AG04449 (cell line): ENCODE results near the gene SMAD3.
A peak's percentile ranks its signal among the peaks of the same experiment; 100 is the strongest.
"Not testable (repeated sequence)": the region's sequence is repeated elsewhere in the genome, so short reads cannot be mapped to it uniquely, and the experiment has no call there.

ENCODE experiments used
- CTCF ChIA-PET: fragments of 350-600 bp; formaldehyde crosslinking; extraction: SDS; loops from one replicate; lab custom pipeline; 2021; ENCODE audit warnings: antibody characterized with exemption; lab: Yijun Ruan, JAX
- POLR2A ChIA-PET: fragments of 400-600, 350-600 bp; formaldehyde crosslinking; extraction: SDS; loops from one replicate; lab custom pipeline; 2020; ENCODE audit warnings: antibody characterized with exemption, inconsistent platforms; lab: Yijun Ruan, JAX
- DNase-seq: peaks from one replicate; pipeline ENCODE4 v3.0.0-alpha.2; 2010; ENCODE audit warnings: low read depth, low spot score
- H3K4me3 ChIP-seq: 2 replicates; pipeline ENCODE4 v1.5.1; 2011; ENCODE audit warnings: low read depth, mild to moderate bottlenecking, control low read depth, low read length
- TF ChIP-seq, protein P1 (sequence below): IDR thresholded peaks from one replicate; pipeline ENCODE4 v1.5.1; 2011; ENCODE audit warnings: mild to moderate bottlenecking, moderate library complexity, low read length, control low read depth, inconsistent platforms; ENCODE audit not compliant: insufficient read depth; ENCODE audit errors: missing control alignments

SMAD3 gene

DNA sequence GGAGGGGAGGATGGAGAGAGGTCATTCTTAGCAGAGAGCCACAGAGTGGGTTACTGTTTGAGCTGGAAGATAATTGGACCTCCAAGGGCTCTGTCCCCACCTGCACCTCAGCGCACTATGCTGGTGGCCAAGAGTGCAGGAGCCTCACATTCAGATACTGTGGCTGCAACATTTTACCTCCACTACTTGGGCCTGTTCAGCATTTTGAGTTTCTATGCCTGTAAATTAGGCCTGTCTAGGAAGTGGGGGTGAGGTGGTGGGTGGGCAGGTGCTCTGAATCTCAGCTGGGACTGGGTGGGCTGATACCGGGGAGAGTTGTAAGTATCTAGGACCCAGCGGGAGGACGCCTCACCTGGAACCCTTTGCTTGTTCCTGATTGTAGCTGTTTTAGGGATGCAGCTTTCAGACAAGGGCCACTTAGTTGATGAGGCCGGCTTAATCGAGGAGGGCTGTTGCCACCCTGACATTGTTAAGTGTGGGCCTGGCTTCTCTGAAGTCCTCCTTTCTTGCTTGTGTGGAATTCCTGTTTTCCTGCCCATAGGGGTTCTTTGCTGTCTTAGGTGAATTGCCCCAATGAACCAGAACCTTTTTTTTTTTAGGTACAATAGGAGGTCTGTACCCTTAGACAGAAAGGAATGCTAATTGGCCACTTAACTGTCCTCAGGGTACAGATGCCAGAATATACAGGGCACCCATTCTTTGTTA is 83.8 kb downstream of the SMAD3 start:
- ChIA-PET POLR2A (no interaction called here), CTCF (interaction anchor here (0.7 to 1.3 kb wide), 5 partner anchors 9 to 203 kb away, joined by 3 to 7 read pairs (median 3); no protein-coding TSS in a partner anchor)
- TF ChIP-seq, protein P1, sequence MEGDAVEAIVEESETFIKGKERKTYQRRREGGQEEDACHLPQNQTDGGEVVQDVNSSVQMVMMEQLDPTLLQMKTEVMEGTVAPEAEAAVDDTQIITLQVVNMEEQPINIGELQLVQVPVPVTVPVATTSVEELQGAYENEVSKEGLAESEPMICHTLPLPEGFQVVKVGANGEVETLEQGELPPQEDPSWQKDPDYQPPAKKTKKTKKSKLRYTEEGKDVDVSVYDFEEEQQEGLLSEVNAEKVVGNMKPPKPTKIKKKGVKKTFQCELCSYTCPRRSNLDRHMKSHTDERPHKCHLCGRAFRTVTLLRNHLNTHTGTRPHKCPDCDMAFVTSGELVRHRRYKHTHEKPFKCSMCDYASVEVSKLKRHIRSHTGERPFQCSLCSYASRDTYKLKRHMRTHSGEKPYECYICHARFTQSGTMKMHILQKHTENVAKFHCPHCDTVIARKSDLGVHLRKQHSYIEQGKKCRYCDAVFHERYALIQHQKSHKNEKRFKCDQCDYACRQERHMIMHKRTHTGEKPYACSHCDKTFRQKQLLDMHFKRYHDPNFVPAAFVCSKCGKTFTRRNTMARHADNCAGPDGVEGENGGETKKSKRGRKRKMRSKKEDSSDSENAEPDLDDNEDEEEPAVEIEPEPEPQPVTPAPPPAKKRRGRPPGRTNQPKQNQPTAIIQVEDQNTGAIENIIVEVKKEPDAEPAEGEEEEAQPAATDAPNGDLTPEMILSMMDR, result no peak
- H3K4me3 ChIP-seq, result no peak overlapping the region
- no peak for DNase-seq

DNA sequence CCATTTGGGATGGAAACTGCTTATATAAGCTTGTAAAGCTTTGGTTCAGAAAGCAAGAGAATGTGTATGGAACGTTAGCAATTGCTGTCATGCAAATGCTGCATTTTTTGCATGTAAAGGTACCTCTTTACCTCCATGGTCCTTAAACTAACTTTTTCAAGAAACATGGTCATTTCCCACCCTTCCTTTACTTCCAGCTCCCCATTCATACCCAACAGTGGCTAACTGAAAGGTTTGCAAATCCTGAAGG is 84.3 kb downstream of the SMAD3 start:
- ChIA-PET POLR2A (no interaction called here), CTCF (no interaction called here)
- DNase-seq, result no peak
- no peak overlapping the region for H3K4me3 ChIP-seq
- TF ChIP-seq, protein P1, result no peak

DNA sequence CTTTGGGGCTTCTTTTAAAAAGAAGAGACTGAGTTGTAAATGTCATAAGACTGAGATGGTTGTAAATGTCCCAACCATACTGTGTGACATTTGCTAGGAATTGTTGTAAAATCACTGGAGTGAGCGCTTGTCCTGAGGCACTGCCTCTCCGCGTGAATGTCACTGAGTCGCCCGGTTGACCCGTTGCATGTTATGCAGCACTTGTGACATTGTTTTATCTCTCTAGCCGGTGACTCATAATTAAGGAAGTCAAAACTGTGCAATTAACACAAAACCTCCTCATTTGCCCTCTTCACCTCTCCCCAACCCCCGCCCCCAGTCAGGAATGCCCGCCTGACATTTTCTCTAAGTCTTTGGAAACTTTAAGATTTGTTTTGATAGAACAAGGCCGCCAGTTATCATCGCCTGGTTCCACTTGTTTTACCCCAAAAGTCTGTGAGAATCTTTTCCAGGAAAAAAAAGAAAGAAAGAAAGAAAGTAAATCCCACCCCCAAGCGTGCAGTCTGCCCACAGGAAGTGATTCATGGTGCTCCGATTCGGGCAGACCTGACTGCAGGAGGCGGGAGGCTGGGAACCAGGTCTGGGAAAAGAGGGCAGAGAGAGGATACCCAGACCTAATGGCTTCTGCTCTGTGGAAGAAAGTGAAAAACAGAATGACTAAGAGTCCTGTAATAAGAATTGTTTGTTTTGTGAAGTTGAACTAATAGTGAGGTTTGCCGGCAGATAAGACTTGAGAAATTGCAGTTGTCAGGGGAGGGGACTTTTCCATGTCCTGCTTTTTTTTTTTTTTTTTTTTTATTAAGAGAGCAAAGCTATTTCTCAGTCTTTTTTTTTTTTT is 84.8 kb downstream of the SMAD3 start:
- ChIA-PET CTCF (interaction anchor here (0.7 kb wide), 1 partner anchor 73 kb away, joined by 3 read pairs; no protein-coding TSS in a partner anchor), POLR2A (interaction anchor here (0.6 to 1.1 kb wide), 3 partner anchors 9 to 100 kb away, joined by 3 to 4 read pairs (median 3); no protein-coding TSS in a partner anchor)
- TF ChIP-seq, protein P1, result no peak
- DNase-seq, result peak; percentile 96
- no peak overlapping the region for H3K4me3 ChIP-seq

DNA sequence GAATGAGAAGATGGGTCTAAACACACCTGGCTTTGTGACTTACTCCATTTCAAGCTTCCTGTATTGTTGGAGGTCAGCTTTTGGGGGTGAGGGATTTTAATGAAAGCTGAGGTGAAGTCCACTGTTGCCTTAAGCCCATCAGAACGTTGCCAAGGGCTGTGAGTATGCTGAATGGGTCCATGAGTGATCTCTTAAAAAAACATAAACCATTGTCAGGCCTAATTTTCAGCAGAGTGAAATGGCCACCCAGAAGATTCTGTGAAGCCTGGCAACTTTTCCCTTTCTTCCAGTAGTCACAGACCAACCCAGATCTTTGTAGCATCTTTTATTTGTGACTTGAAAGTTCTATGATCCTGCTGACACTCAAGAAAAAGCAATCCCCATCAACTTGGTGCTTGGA is 87.0 kb downstream of the SMAD3 start:
- ChIA-PET POLR2A (no interaction called here), CTCF (interaction anchor here (0.9 to 1.4 kb wide), 2 partner anchors 152 to 206 kb away, joined by 3 to 4 read pairs; no protein-coding TSS in a partner anchor)
- no peak for DNase-seq
- TF ChIP-seq, protein P1, result no peak
- H3K4me3 ChIP-seq, result no peak overlapping the region

DNA sequence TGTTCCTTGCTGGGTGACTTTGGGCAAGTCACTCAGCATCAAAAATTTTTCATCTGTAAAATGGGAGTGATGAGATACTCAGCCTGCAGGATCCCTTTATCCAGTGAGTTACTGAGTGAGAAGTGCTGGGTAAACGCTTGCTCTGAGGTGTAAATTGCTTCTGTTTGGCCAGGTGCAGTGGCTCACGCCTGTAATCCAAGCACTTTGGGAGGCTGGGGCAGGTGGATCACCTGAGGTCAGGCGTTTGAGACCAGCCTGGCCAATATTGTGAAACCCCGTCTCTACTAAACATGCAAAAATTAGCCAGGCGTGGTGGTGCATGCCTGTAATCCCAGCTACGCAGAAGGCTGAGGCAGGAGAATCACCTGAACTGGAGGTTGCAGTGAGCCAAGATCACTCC is 87.6 kb downstream of the SMAD3 start:
- DNase-seq, POLR2A ChIA-PET, H3K4me3 ChIP-seq: not testable (repeated sequence)
- CTCF ChIA-PET, result interaction anchor here (1.4 kb wide), 1 partner anchor 151 kb away, joined by 4 read pairs; no protein-coding TSS in a partner anchor

DNA sequence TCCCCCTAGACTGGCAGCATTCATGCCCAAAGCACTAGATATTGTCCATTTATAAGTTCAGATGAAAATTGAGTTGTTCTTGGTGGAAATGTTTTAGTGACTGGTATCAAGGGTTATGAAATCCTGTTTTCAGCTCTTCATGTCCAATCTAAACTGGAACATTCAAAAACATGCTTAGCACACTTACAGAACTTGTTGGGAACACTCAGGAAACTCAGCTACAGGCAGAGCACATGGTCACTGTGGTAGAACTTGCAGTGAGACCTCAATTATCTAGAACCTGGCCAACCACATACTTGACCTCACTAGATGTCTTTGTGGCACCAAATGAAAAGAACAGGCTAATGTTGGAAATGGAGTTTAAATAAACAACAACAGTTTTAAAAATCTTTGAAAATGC is 88.8 kb downstream of the SMAD3 start:
- ChIA-PET CTCF (no interaction called here), POLR2A (no interaction called here)
- no peak for DNase-seq
- TF ChIP-seq, protein P1, result no peak
- no peak overlapping the region for H3K4me3 ChIP-seq
